Testis (tissue), 2 donors: ENCODE data around the gene CD164L2.
"Not testable (repeated sequence)": the region's sequence is repeated elsewhere in the genome, so short reads cannot be mapped to it uniquely, and the experiment has no call there.

Experiments
- POLR2A ChIP-seq: fragments of 450-650 bp; IDR thresholded peaks from one replicate; pipeline ENCODE4 v1.6.1; 2017; ENCODE audit warnings: antibody characterized with exemption, mild to moderate bottlenecking, moderate library complexity
- TF ChIP-seq, protein P1 (sequence below), 3 experiments: fragments of 450-650 bp in 2 of 3; fragments of 200-600 bp in 1 of 3; sonication (generic) in 1 of 3; IDR thresholded peaks; one replicate each; pipeline ENCODE4 v1.5.1; 2016 to 2019; ENCODE audit warnings: antibody characterized with exemption in 3 of 3, mild to moderate bottlenecking in 2 of 3, moderate library complexity in 1 of 3

DNA sequence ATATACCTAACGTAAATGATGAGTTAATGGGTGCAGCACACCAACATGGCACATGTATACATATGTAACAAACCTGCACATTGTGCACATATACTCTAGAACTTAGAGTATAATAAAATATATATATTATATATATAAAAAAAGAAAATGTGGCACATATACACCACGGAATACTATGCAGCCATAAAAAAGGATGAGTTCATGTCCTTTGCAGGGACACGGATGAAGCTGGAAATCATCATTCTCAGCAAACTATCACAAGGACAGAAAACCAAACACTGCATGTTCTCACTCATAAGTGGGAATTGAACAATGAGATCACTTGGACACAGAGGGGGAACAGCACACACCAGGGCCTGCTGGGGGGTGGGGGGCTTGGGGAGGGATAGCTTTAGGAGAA, 1.7 kb upstream of the CD164L2 start:
- TF ChIP-seq, protein P1, sequence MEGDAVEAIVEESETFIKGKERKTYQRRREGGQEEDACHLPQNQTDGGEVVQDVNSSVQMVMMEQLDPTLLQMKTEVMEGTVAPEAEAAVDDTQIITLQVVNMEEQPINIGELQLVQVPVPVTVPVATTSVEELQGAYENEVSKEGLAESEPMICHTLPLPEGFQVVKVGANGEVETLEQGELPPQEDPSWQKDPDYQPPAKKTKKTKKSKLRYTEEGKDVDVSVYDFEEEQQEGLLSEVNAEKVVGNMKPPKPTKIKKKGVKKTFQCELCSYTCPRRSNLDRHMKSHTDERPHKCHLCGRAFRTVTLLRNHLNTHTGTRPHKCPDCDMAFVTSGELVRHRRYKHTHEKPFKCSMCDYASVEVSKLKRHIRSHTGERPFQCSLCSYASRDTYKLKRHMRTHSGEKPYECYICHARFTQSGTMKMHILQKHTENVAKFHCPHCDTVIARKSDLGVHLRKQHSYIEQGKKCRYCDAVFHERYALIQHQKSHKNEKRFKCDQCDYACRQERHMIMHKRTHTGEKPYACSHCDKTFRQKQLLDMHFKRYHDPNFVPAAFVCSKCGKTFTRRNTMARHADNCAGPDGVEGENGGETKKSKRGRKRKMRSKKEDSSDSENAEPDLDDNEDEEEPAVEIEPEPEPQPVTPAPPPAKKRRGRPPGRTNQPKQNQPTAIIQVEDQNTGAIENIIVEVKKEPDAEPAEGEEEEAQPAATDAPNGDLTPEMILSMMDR (IDR thresholded peaks at IDR 0.05): not testable (repeated sequence)
- not testable (repeated sequence) for TF ChIP-seq POLR2A
